DMS153 (cell line): ENCODE measurements around the gene CDADC1.

Experiments
- DNase-seq: peaks from one replicate; lab custom pipeline; 2025; lab: John Stamatoyannopoulos, UW

CDADC1 gene

DNA sequence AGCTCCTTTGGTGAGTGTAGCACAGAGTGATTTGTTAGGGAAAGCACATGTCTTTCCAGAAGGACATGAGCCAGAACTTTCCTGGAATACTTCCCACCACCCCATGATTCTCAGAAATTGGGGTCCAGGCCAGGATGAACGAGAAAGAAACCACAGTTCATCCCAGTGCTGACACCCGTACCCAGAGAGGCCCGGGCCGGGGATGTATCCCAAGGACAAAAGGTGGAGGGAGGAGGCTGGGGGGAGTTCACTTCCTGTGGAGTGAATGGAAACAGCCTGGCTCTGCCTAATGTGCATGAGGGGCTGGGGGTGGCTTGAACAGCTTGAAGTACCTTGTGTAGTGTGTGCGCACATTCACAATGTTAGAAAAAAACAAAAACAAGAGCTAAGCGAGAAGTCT lies 47.5 kb downstream of the CDADC1 start:
- no peak for DNase-seq

DNA sequence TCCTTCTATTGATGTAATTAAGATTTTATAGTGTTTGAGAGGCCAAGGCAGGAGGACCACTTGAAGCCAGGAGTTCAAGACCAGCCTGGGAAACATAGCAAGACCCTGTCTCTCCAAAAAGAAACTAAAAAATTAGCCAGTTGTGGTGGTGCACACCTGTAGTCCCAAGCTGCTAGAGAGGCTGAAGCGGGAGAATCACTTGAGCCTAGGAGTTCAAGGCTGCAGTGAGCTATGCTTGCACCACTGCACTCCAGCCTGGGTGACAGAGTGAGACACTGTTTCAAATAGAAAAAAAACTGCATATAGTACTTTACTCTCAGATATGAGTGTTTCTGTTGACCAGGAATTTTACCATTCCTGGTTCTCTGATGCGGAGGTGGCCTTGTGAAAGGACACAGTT lies 48.9 kb downstream of the CDADC1 start:
- DNase-seq, result no peak

DNA sequence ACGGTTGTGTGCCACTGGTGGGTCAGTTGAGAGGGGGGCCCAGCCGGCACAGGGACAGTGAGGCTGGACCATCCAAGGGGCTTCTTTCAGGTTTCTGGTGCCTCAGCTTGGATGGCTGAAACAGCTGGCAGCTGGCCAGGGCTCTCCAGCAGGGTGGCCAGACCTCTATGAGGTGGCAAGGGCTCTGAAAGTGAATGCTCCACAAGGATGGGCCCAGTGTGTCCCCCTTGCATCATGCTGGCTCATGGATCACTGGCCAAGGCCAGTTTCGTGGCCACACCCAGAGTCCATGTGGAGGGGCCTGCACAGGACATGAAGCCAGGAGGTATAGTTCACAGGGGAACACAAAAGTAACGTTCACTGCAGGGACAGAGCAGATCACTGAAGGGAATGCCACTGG lies 49.6 kb downstream of the CDADC1 start:
- no peak for DNase-seq

DNA sequence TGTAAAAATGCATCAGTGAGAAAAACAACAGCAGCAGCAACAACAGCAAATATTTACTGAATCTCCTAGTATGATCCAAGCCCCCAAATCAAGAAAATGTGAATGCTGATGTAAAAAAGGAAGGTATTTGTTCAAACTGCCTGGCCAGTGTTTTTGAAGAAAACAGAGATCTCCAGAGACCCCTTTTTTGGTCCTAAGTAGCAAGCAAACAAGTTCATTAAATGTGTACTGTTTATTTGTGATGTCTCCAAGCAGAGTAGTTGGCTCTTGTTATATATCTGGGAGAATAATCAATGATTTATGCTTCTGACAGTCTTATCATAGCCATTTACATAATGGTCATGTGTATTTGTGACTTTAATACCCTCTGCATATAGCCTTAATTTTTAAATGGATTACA lies 50.7 kb downstream of the CDADC1 start:
- DNase-seq, result no peak

DNA sequence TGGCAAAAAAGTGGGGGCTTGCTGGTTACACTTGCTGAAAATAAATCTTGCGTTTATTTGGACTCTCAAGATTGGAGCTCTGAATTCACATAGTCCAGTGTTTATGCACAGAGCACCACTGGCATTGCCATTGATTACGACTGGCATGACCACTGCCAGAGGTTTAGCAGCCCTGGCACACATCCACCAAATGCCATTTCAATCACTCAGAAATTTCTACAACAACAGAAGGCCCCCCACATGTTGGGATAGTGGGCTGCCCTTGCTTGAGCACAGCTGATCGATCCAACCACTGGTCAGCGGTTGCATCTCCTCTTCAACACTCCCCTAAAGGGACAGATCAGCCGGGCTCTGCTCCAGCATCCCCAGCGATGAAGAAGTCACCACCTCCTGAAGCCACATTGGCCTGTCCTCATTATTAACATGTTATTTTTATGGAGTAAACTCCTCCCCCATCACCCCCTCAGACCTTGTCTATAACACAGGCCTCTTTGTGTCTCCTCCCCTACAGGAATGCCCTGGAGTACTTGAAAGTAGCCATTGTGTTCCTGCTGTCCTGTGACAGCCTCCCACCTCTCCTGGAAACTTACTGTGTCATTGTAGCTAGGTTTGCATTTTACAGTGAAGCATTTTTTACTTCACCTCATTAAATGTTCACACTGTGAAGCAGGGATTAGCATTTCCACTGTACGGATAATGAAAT lies 51.3 kb downstream of the CDADC1 start:
- DNase-seq, result no peak

GRCh38 chr13:49300276-49300675 lies 52.6 kb downstream of the CDADC1 start:
- DNase-seq, result no peak

DNA sequence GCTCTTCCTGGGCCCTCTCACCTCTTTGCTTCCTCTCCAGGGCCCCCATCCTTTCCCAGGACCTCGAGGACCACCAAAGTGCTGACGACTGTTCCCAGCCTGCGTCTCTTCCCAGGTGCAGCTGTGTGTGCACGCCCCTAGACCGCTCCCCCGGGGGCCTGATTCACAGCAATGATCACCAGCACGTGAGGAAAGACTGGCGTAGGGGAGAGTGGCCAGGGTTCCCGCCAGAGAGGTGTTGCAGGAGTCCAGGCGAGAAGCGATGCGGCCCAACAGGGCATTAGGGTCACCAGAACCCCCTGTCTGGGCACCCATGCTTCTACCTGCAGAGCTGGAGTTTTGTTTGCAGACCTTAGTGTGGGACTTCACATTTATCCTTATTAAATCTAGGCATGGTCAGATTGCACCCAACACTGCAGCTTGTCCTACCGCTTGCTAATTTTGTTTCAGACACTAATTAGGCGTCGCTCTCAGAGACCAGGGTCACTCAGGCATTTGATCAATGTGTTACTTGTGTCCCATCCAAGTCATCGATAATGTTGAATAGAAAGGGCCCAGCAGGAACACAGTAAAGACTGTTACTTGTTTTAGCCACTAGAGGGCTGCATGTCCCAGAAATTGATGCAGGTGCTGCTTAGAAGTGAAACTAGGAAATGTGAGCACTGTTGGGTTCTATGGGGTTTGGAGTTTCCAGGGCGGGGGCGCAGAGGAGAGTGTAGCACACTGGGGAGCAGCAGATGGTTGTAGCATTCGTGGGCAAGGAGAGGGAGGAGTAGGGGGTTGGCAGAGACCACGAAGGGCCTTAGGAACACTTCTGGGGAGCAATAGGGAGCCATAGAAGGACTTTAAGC lies 53.2 kb downstream of the CDADC1 start:
- peak; percentile 71 for DNase-seq

DNA sequence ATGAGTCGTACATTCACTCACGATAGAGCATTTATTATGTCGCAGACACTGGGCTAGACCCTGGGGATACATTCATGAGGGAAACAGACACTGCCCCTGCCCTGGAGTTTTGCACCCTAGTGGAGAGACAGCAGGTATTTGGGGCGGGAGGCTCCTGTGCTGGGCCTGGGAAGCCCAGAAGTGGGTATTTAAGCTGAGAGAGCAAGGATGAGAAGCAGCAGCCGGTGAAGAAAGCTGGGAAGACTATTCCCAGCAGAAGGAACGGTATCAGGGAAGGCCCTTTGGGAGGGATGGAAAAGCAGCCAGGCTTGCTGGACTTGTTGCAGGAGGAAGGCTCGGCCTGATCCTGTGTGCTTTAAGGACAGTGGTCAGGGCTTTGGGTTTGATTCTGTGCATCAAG lies 54.5 kb downstream of the CDADC1 start:
- no peak for DNase-seq

DNA sequence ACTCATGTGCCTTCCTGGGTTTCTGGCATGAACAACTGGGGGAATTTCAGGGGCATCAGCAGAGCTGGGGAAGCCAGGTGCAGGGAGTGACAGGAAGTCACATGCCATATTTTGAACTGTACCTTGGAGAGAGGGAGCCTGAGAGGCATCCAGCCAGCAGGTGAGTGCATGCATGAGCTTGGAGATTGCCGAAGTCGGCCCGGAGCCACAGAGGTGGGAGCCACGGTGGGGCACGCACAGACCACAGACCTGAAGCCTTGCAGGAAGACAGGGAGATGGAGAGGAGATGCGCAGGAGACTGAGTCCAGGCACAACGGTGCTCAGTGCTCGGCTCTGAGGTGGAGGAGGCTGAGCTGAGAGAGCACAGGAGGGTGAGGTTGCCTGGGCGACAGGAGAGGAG lies 55.1 kb downstream of the CDADC1 start:
- DNase-seq, result peak; percentile 41

DNA sequence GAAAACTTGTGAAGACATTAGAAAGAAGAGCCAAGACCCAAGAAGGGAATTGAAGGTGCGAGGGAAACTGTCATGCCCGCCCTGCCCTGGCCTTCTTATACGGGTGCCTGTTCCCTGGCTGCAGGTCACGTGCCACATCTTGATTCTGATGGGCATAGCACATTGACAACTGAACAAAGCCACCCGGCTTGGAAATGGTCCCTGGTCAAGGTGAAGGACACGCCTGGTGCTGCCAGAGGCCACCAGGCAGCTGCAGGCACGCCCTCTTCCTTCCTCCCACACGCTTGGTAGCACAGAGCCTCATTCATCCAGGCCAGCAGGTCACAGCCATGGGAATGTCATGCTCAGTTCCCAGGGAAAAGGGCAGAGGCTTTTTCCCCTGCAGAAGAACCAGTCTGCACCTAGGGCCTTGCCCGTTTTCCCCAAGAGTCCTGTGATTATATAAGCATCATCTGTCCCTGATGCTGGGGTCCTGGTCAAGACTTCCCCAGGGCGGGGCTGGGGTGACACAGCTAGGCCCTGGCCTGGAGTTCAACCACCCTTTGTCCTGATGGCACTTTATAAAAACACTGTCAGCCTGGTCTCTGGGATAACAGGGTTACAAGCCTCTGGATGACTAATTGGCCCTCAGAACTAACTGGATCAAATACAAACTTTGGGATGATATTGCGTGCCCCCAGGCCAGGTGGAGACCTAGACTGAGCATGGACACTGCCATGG lies 56.0 kb downstream of the CDADC1 start:
- no peak for DNase-seq

GRCh38 chr13:49304356-49304755 lies 56.6 kb downstream of the CDADC1 start:
- DNase-seq, result no peak

- no peak for DNase-seq
Observed at GRCh38 chr13:49304763-49305700, 57.3 kb downstream of the CDADC1 start.

DNA sequence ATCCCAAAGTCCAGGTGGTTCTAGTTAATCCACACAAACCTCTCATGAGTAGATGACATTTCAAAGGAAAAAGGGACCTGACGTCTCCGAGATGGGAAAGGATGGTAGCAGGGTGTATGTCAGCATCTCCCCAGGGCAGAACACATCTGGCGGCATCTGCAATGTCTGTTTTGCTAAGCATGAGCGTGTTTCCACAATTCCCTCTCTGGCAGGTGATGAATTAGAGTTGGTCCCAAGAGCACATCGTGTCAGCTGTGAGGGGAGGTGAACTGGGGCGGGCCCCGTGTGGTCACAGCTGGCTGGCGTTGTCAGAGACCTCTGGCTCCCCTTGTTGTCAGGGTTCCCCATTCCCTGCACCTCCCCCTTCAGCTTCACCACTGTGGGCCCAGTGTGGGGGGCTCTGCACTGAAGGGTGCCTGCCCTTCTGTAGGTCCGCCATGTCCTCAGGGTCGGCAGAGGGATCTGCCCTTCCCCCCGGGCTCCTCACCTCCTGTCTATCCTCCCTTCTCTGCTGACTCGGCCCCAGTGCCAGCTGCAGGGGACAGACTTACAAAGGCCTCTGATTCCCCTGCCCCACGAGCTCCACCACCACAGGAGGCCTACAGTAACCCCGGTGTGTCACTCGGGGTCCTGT lies 58.2 kb downstream of the CDADC1 start:
- DNase-seq, result no peak

- DNase-seq, result no peak
Observed at GRCh38 chr13:49307365-49307764, 59.6 kb downstream of the CDADC1 start.

DNA sequence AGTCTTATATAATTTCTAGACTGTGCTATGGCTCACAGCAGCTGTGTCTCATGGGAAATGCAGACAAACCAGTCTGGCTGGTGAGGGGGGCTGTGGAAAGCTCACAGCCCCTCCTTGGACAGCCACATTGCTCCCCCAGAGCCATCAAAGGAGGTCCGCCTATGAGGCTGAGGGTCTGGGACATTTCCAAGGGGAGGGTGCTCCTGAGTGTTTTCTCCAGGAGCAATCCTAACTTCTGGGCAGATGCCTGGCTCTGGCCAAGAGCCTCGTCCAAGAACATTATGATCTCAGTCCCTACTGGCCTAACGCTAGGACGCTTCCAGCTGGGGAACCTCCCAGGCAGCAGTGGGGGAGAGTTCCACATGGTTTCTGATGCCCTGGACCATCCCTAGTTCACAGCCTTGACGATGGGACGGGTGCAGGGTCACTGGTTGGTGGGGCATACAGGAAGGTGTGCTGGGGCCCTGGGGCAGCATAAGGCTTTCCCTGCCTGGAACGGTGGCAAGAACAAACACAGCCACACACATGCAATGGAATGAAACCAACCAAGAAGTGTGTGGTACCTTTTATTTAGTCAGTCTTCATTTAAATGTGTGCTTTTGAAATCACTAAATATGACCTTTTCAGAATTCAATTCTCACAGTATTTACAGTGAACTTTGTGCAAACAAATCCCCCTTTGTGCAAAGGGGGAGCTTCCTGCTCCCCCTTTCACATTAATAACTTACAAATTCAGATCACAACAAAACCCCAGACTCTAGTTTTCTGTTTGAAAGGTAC lies 60.6 kb downstream of the CDADC1 start:
- no peak for DNase-seq

DNA sequence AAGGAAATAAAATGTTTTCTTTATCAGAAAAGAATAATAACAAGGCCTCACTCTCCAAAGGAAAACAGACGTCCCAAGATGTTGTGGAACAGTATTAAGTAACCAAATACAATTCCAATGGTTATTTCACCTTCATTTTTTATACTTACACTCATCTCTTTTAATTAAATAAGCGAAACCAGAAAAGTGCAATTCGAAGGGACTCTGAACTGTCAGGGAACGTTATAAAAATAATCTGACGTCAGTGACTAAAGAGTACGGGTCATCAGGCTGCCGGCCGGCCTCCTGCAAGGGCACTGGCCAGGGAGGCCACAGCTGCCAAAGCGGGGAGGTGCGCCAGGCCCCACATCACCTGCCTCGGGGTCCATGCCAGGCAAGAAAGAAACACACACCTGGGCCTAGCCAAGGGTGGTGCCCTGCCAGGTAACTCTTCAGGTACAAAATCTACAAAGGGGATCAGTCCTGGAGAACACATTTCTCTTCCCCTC lies 61.2 kb downstream of the CDADC1 start:
- no peak for DNase-seq

DNA sequence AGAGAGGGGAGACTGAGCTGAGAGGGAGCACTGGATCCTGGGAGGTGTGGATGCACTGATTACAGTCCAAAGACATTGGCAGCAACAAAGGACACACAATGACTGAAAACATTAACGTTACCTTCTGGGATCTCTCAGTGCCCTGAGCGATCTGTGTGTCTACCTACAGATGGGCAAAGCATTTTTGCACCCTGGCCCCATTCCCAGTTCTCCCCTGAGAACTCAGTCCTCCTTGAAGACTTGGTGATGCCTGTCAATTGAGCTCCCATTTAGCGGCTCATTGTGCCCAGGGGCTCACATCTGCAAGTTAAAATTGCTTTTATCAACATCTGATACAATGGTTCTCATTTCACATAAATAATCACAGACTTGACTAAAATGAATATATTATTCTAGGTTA lies 62.5 kb downstream of the CDADC1 start:
- DNase-seq, result no peak

DNA sequence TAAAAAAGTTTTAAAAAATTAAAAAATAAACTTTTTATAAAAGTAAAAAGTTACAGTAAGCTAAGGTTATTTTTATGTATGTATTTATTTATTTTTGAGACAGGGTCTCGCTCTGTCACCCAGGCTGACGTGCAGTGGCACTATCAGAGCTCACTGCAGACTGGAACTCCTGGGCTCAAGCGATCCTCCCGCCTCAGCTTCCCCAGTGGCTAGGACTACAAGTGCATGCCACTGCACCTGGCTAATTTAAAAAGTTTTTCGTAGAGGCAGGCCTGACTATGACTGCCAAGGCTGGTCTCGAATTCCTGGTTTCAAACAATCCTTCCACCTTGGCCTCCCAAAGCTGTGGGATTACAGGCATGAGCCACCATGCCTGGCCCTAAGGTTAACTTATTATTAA lies 64.1 kb downstream of the CDADC1 start:
- no peak for DNase-seq

GRCh38 chr13:49314344-49314882 lies 66.7 kb downstream of the CDADC1 start:
- no peak for DNase-seq

GRCh38 chr13:49315036-49315565 lies 67.4 kb downstream of the CDADC1 start:
- DNase-seq, result no peak
